ENCODE results near the gene BAD. TPM values are rescaled to one million over a fixed set of nuclear protein-coding genes. Genes with fewer than 3 reads are reported as not detected.

BAD gene
- total RNA-seq, 1 experiment from 2014 or later: 23.3 TPM

DNA sequence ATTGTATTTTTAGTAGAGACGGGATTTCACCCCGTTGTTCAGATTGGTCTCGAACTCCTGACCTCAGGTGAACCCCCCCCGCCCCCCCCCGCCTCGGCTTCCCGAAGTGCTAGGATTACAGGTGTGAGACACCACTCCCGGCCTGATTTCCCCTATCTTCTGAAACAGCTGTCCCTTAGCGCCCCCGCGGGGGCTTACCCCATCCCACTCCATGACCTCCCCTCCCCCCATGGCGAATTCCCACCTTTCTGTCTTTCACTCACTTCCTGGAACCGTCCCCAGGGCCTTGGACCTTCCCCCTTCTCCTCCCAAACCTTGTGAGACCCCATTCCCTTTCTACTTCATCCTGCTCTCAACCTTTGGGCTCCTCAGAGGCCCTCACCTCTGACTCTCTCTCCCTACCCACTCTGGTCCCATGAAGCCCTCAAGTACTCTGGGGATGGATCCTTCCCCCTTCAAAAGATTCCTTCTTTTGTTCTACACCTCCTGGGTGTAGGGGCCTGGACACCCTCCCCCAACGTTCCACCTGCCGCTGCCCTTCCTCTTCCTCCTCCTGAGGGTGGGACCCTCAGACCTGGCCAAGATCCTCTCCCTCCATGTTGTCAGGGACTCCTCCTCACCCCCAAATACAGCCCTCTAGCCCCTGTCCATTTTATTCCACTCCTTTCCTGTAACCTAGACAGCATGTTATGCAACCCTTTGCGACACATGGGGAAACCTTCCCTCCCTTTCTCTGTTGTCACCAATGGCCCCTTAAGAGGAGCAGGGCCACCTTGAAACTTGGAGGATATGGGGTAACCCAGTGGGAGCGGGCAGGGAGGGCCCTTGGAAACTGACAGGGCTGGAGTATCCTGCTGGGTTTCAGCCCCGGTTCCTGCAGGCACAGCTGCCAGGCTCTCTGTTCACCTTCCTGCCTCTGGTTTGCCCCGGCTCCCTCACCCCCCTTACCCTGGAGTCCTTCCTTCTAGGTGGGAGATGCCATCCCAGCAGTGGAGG is 34.6 kb upstream of the BAD start:
- DNase-seq: no peak
- Histone ChIP-seq H2BK12ac (ENCODE audit: insufficient read length, low read depth, low read length) (no peak overlapping the region), H3K23ac (ENCODE audit: insufficient read length, low read depth, low read length) (no peak overlapping the region), H3K9me3 (ENCODE audit: control insufficient read depth, low read depth, low read length) (no peaks in the 10 kb centered on the region), H2BK15ac (ENCODE audit: low read depth, low read length) (no peak overlapping the region), H3K14ac (ENCODE audit: insufficient read depth, low read length) (peak overlapping the region; percentile 10; the same call in 1 of the 2 replicates), H3K27ac (ENCODE audit: insufficient read length, low read depth, low read length) (no peak overlapping the region), H3K9ac (ENCODE audit: extremely low read depth, insufficient read length, low read length) (no peak overlapping the region), H2BK120ac (ENCODE audit: low read depth, low read length, poor library complexity, severe bottlenecking) (no peak overlapping the region), H3K4ac (ENCODE audit: low read depth, low read length) (no peak overlapping the region), H2BK5ac (ENCODE audit: insufficient read length, low read length) (no peak overlapping the region), H3K4me2 (ENCODE audit: insufficient read depth, insufficient read length, low read length) (peak overlapping the region; percentile 65), H4K91ac (ENCODE audit: insufficient read length, low read depth, low read length) (no peak overlapping the region), H3T11ph (ENCODE audit: low read length) (no peak overlapping the region), H3K56ac (ENCODE audit: insufficient read length, low read depth, low read length) (no peak overlapping the region), H3K79me1 (ENCODE audit: insufficient read depth, low read depth, low read length, poor library complexity, severe bottlenecking) (no peaks in the 10 kb centered on the region), H3K4me1 (ENCODE audit: insufficient read depth, low read length) (no peaks in the 10 kb centered on the region), H3K79me2 (ENCODE audit: insufficient read depth, low read length) (no peaks in the 10 kb centered on the region), H3K18ac (ENCODE audit: insufficient read length, low read depth, low read length) (no peak overlapping the region), H4K5ac (ENCODE audit: insufficient read length, low read depth, low read length) (no peak overlapping the region), H3K27me3 (ENCODE audit: insufficient read depth, low read length) (no peaks in the 10 kb centered on the region), H2BK20ac (ENCODE audit: low read depth, low read length, poor library complexity, severe bottlenecking) (no peak overlapping the region), H4K20me1 (ENCODE audit: control insufficient read depth, insufficient read depth, insufficient read length) (peaks cover 2% of the 10 kb centered on the region), H2AK5ac (ENCODE audit: insufficient read length, low read length) (no peak overlapping the region), H4K8ac (replicated peaks; ENCODE audit: insufficient read length, low read depth, low read length) (no peak overlapping the region), H2AFZ (ENCODE audit: low read length) (no peak overlapping the region), H3K23me2 (ENCODE audit: insufficient read length, low read depth, low read length, poor library complexity, severe bottlenecking) (peaks cover 3% of the 10 kb centered on the region)
- H3K4me1 Mint-ChIP-seq: peaks cover 20 to 27% of the 10 kb centered on the region in 2 experiments
- H3K9me3 Mint-ChIP-seq: no peaks in the 10 kb centered on the region
- peak overlapping the region; percentile 90 to 93 for H3K4me3 Mint-ChIP-seq
- no CpG with 5 or more reads among the region's 19 CpGs for WGBS (ENCODE audit: extremely low coverage, insufficient read length, low lambda C conversion rate)
- peak overlapping the region; percentile 59 to 96 (median 59); a peak in 5 of 7 replicates for H3K27ac Mint-ChIP-seq
- TF ChIP-seq, protein P1, sequence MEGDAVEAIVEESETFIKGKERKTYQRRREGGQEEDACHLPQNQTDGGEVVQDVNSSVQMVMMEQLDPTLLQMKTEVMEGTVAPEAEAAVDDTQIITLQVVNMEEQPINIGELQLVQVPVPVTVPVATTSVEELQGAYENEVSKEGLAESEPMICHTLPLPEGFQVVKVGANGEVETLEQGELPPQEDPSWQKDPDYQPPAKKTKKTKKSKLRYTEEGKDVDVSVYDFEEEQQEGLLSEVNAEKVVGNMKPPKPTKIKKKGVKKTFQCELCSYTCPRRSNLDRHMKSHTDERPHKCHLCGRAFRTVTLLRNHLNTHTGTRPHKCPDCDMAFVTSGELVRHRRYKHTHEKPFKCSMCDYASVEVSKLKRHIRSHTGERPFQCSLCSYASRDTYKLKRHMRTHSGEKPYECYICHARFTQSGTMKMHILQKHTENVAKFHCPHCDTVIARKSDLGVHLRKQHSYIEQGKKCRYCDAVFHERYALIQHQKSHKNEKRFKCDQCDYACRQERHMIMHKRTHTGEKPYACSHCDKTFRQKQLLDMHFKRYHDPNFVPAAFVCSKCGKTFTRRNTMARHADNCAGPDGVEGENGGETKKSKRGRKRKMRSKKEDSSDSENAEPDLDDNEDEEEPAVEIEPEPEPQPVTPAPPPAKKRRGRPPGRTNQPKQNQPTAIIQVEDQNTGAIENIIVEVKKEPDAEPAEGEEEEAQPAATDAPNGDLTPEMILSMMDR (conservative IDR thresholded peaks at IDR 0.05): no peak
- peaks cover 25 to 44% (median 43%) of the 10 kb centered on the region in 3 experiments; a peak in 6 of 7 replicates for H3K36me3 Mint-ChIP-seq (ENCODE audit: insufficient read depth in 1 of 3, low read depth in 3 of 3)
- no peaks in the 10 kb centered on the region for H3K27me3 Mint-ChIP-seq (ENCODE audit: low read depth)
